PC-9 (cell line): Measurements from ENCODE around the gene TJP3. TPM values are rescaled to one million over a fixed set of nuclear protein-coding genes. Genes with fewer than 3 reads are reported as not detected.
A peak's percentile ranks its signal among the peaks of the same experiment; 100 is the strongest.

Experiments
- BruUV-seq: library from RNA; stranded (reverse); fragments of 400-500 nt; replicated peaks from 2 replicates; lab custom pipeline; 2021; lab: Mats Ljungman, UMichigan
- CTCF ChIA-PET: fragments of 300-600 bp; sonication (Branson Sonifier 250); formaldehyde crosslinking; loops from one replicate; lab custom pipeline; 2022; ENCODE audit warnings: antibody characterized with exemption; lab: Charles Lee
- POLR2A ChIA-PET: fragments of 300-600 bp; sonication (Branson Sonifier 250); formaldehyde crosslinking; loops from one replicate; lab custom pipeline; 2022; ENCODE audit warnings: antibody characterized with exemption; ENCODE audit not compliant: unreplicated experiment; lab: Charles Lee
- DNase-seq, 2 experiments: peaks; one replicate each; pipeline versions ENCODE4 v3.0.0 to v3.0.0-alpha.2; 2015 to 2022; ENCODE audit warnings: mixed read lengths in 1 of 2
- H2AFZ ChIP-seq: fragments of 200-600 bp; sonication (generic); 2 replicates; pipeline ENCODE4 v1.8.1; 2017; ENCODE audit warnings: antibody characterized with exemption
- H3F3A ChIP-seq: fragments of 200-600 bp; sonication (generic); 2 replicates; pipeline ENCODE4 v1.8.1; 2017; ENCODE audit warnings: antibody characterized with exemption, mild to moderate bottlenecking, low read depth; ENCODE audit not compliant: insufficient read depth
- H3K27ac ChIP-seq: fragments of 200-600 bp; sonication (generic); 2 replicates; pipeline ENCODE4 v1.6.1; 2016; ENCODE audit warnings: mixed run types
- H3K27me3 ChIP-seq: fragments of 200-600 bp; sonication (generic); 2 replicates; pipeline ENCODE4 v1.6.1; 2016; ENCODE audit warnings: low read depth, mixed run types; ENCODE audit not compliant: insufficient read depth
- H3K36me3 ChIP-seq: fragments of 200-600 bp; sonication (generic); 2 replicates; pipeline ENCODE4 v1.6.1; 2016; ENCODE audit warnings: low read depth, mixed run types
- H3K4me1 ChIP-seq: fragments of 200-600 bp; sonication (generic); replicated peaks from 2 replicates; pipeline ENCODE4 v1.6.1; 2016; ENCODE audit warnings: mixed run types; ENCODE audit not compliant: insufficient read depth
- H3K4me2 ChIP-seq: fragments of 200-600 bp; sonication (generic); 2 replicates; pipeline ENCODE4 v1.6.1; 2017; ENCODE audit warnings: mixed run types
- H3K4me3 ChIP-seq: fragments of 200-600 bp; sonication (generic); 2 replicates; pipeline ENCODE4 v1.6.1; 2016; ENCODE audit warnings: mixed run types
- H3K79me2 ChIP-seq: fragments of 200-600 bp; sonication (generic); 2 replicates; pipeline ENCODE4 v1.6.1; 2017; ENCODE audit warnings: low read depth, mixed run types
- H3K9me2 ChIP-seq: fragments of 200-600 bp; sonication (generic); 2 replicates; pipeline ENCODE4 v1.8.1; 2017; ENCODE audit warnings: mild to moderate bottlenecking; ENCODE audit not compliant: insufficient read depth
- H3K9me3 ChIP-seq: fragments of 200-600 bp; sonication (generic); 2 replicates; pipeline ENCODE4 v1.8.1; 2016; ENCODE audit warnings: low read depth; ENCODE audit not compliant: insufficient read depth
- H4K20me1 ChIP-seq: fragments of 200-600 bp; sonication (generic); 2 replicates; pipeline ENCODE4 v1.8.1; 2017; ENCODE audit not compliant: insufficient read depth
- EZH2 ChIP-seq: fragments of 200-600 bp; sonication (generic); IDR thresholded peaks from 2 replicates; pipeline ENCODE4 v1.8.0; 2017; ENCODE audit warnings: antibody characterized with exemption, low read depth
- intact Hi-C: fragments of 100-400 bp; cut with micrococcal nuclease; formaldehyde crosslinking; loops from one replicate; pipeline ENCODE4 v1.10.0; 2022; ENCODE audit not compliant: unreplicated experiment
- total RNA-seq: library from RNA; stranded (reverse); gene quantifications from 2 replicates; pipeline ENCODE4 v1.2.3, GENCODE V29; 2021
- TF ChIP-seq, protein P1 (sequence below): fragments of 200-600 bp; sonication (generic); conservative IDR thresholded peaks from 2 replicates; pipeline ENCODE4 v1.6.1; 2017; ENCODE audit warnings: mixed run types, antibody characterized with exemption, mild to moderate bottlenecking, moderate library complexity

TJP3 gene
- total RNA-seq, 1 experiment from 2014 or later = 56.8 TPM

DNA sequence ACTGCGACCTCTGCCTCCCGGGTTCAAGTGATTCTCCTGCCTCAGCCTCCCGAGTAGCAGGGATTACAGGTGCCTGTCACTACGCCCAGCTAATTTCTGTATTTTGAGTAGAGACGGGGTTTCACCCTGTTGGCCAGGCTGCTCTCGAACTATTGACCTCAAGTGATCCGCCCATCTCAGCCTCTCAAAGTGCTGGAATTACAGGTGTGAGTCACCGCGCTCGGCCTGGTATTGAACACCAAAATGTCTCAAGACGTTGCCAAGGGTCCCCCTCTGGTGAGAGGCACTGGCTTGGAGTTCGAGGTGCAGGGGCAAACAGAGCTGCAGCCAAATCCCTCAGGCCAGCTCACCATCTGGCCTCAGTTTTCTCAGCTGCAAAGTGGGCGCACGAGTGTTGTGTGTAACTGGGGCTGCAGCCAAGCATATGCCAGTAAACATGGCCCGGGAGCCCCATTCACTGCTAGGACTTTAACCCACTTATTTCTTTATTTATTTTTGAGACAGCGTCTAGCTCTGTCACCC is 8.0 kb downstream of the TJP3 start:
- Histone ChIP-seq H3F3A (peaks cover 23% of the 10 kb centered on the region; the same call in 1 of the 2 replicates), H4K20me1 (no peaks in the 10 kb centered on the region), H3K4me3 (no peak overlapping the region), H3K27me3 (no peaks in the 10 kb centered on the region), H3K27ac (no peak overlapping the region), H3K4me2 (no peak overlapping the region), H2AFZ (no peak overlapping the region), H3K79me2 (no peaks in the 10 kb centered on the region), H3K36me3 (no peaks in the 10 kb centered on the region), H3K4me1 (peaks cover 26% of the 10 kb centered on the region), H3K9me2 (no peaks in the 10 kb centered on the region), H3K9me3 (no peaks in the 10 kb centered on the region)
- no TSS peak for BruUV-seq
- TF ChIP-seq, protein P1, sequence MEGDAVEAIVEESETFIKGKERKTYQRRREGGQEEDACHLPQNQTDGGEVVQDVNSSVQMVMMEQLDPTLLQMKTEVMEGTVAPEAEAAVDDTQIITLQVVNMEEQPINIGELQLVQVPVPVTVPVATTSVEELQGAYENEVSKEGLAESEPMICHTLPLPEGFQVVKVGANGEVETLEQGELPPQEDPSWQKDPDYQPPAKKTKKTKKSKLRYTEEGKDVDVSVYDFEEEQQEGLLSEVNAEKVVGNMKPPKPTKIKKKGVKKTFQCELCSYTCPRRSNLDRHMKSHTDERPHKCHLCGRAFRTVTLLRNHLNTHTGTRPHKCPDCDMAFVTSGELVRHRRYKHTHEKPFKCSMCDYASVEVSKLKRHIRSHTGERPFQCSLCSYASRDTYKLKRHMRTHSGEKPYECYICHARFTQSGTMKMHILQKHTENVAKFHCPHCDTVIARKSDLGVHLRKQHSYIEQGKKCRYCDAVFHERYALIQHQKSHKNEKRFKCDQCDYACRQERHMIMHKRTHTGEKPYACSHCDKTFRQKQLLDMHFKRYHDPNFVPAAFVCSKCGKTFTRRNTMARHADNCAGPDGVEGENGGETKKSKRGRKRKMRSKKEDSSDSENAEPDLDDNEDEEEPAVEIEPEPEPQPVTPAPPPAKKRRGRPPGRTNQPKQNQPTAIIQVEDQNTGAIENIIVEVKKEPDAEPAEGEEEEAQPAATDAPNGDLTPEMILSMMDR = no peak
- TF ChIP-seq EZH2 = no peak
- ChIA-PET POLR2A (no interaction called here), CTCF (no interaction called here)
- intact Hi-C loops = no loop called here
- DNase-seq = peak in 1 of 2 experiments; percentile 46

DNA sequence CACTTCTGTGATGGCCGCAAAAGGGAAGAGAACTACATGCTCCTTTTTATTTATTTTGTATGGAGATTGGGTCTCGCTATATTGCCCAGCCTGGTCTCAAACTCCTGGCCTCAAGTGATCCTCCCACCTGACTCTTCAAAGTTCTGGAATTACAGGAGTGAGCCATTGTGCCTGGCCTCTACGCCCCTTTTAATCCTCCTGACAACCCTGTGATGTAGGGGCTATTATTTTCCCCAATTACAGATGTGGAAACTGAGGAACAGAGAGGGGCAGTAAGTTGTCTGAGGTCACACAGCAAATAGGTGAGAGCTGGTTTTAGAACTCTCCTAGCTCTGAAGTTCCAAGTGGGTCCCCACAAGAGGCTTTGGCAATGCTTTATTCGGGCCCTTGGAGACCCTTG is 11.7 kb downstream of the TJP3 start:
- TF ChIP-seq EZH2 = no peak
- TF ChIP-seq, protein P1 = no peak
- no peaks in the 10 kb centered on the region for H3K9me3 ChIP-seq
- H3K27ac ChIP-seq = no peak overlapping the region
- peaks cover 16% of the 10 kb centered on the region; the same call in 1 of the 2 replicates for H3K4me1 ChIP-seq
- CTCF ChIA-PET = no interaction called here
- intact Hi-C loops = loop anchor here (1.0 kb wide), 1 partner anchor 20 kb away; the partner anchor contains the start of gene PIP5K1C
- no peaks in the 10 kb centered on the region for H3K36me3 ChIP-seq
- peaks cover 16% of the 10 kb centered on the region; the same call in 1 of the 2 replicates for H3F3A ChIP-seq
- H4K20me1 ChIP-seq = no peaks in the 10 kb centered on the region
- H3K4me3 ChIP-seq = no peak overlapping the region
- H3K4me2 ChIP-seq = no peak overlapping the region
- DNase-seq = no peak
- H3K79me2 ChIP-seq = 0 out of 2 replicates have a peak, but pooled peaks cover 3% of the 10 kb centered on the region
- H2AFZ ChIP-seq = no peak overlapping the region
- no peaks in the 10 kb centered on the region for H3K9me2 ChIP-seq
- no TSS peak for BruUV-seq
- no peaks in the 10 kb centered on the region for H3K27me3 ChIP-seq
- POLR2A ChIA-PET = no interaction called here

DNA sequence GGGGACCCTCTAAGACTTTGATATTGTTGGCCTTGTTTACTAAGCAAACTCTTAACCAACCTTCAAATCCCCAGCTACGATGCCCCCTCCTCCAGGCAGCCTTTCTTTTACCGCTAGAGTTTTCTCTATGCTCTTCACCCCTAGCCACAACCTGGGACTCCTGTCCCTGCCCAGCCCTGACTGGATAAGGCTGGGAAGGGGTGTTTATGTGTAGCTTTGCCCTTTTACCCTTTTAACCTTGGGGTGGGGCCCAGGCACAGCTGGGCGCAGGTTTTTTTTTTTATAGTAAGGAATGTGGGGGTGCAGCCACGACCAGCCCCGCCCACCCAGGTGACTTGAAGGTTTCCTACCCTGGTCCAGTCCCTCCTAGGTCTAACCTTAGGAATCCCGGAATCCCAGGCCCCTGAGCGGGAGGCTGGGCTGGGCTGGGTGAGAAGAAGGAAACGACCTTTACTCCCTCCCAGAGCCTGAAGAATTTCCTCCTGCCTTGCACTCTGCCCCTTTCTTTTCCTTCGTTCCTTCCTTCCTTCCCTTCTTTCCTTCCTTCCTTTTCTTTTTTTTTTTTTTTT is 12.2 kb downstream of the TJP3 start:
- Histone ChIP-seq H3K4me1 (peaks cover 16% of the 10 kb centered on the region; the same call in 1 of the 2 replicates), H3K9me2 (no peaks in the 10 kb centered on the region), H3K36me3 (no peaks in the 10 kb centered on the region), H3K27me3 (no peaks in the 10 kb centered on the region), H2AFZ (no peak overlapping the region), H3K4me2 (0 out of 2 replicates have a peak overlapping the region, but pooled peaks have one; percentile 11), H3F3A (peaks cover 16% of the 10 kb centered on the region; the same call in 1 of the 2 replicates), H3K27ac (no peak overlapping the region), H3K9me3 (no peaks in the 10 kb centered on the region), H4K20me1 (no peaks in the 10 kb centered on the region), H3K4me3 (no peak overlapping the region), H3K79me2 (0 out of 2 replicates have a peak, but pooled peaks cover 3% of the 10 kb centered on the region)
- TF ChIP-seq, protein P1 = no peak
- TF ChIP-seq EZH2 = no peak
- DNase-seq = no peak
- BruUV-seq = no TSS peak
- CTCF ChIA-PET = interaction anchor here (1.1 kb wide), 1 partner anchor 21 kb away, joined by 4 read pairs; no protein-coding TSS in a partner anchor
- intact Hi-C loops = no loop called here
- POLR2A ChIA-PET = no interaction called here
